ENCODE data around the gene SUSD4. TPM values are rescaled to one million over a fixed set of nuclear protein-coding genes. Genes with fewer than 3 reads are reported as not detected.

SUSD4 gene
- total RNA-seq, 1 donor from 2014 or later, result 26.3 TPM

DNA sequence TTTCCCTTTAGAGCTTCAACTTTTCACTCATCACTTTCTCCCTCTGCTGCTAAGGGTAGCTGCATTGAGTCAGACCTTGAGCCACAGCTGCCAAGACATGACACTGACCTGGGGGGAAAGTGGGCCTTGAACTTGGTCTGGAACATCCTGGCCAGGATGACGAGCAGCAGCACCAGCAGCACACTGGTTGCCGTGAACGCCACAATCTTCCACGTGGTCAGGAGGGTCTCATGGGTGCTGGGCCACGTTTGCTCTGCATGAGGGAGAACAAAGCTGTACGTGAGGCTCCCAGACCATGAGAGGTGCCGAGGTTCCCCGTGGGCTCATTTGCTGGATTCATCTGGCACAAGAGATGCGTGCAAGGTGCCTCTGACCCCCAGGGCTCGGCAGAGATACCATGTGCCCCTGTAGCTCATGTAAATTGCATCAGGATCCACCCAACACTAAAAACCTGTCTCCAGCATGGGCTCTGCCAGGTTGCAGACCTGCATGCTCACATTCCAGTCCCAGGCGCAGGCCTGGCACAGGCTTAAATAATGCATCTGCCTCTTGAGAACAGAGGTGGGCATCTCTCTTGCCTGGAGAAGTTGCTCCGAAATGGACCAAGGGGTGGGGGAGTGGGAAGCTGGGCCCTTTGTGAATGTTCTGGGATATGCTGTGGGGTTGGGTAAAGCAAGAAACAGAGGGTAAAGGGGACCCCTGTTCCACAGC, 136.3 kb downstream of the SUSD4 start:
- intact Hi-C loops (cut with DNase I), result no loop called here
- TF ChIP-seq, protein P1, sequence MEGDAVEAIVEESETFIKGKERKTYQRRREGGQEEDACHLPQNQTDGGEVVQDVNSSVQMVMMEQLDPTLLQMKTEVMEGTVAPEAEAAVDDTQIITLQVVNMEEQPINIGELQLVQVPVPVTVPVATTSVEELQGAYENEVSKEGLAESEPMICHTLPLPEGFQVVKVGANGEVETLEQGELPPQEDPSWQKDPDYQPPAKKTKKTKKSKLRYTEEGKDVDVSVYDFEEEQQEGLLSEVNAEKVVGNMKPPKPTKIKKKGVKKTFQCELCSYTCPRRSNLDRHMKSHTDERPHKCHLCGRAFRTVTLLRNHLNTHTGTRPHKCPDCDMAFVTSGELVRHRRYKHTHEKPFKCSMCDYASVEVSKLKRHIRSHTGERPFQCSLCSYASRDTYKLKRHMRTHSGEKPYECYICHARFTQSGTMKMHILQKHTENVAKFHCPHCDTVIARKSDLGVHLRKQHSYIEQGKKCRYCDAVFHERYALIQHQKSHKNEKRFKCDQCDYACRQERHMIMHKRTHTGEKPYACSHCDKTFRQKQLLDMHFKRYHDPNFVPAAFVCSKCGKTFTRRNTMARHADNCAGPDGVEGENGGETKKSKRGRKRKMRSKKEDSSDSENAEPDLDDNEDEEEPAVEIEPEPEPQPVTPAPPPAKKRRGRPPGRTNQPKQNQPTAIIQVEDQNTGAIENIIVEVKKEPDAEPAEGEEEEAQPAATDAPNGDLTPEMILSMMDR (IDR thresholded peaks at IDR 0.05), result no peak
- TF ChIP-seq POLR2A (IDR thresholded peaks at IDR 0.05) (no peak), POLR2AphosphoS5 (IDR thresholded peaks at IDR 0.05; ENCODE audit: insufficient read depth in 1 of 2, low read depth in 1 of 2) (no peak)
- Histone ChIP-seq H3K9me3 (no peaks in the 10 kb centered on the region), H3K27ac (no peak overlapping the region), H3K4me3 (no peak overlapping the region), H3K27me3 (no peaks in the 10 kb centered on the region), H3K4me1 (no peaks in the 10 kb centered on the region), H3K36me3 (no peaks in the 10 kb centered on the region)
- peak; percentile 77 to 92 for DNase-seq (ENCODE audit: extremely low spot score in 2 of 2)

DNA sequence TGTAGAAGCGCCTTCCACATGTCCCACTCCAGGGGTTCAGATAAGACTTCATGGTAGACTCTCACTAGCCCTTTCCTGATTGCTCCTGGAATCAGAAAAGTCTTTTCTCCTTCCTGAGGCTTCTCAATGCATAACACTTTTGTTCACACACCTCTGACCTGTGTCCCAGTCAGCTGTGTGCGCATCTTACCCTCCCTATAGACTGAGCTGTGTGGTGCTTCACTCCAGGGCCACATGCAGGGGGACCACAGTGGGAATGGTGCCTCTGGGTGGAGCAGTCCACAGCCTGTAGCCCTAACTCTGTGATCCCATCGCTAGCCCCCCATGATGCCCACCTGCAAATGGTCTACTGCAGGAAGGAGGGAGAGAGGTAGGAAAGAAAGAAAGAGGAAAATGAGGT, 136.9 kb downstream of the SUSD4 start:
- TF ChIP-seq, protein P1 (IDR thresholded peaks at IDR 0.05), result no peak
- no peak for TF ChIP-seq POLR2AphosphoS5 (IDR thresholded peaks at IDR 0.05; ENCODE audit: insufficient read depth in 1 of 2, low read depth in 1 of 2)
- TF ChIP-seq POLR2A (IDR thresholded peaks at IDR 0.05), result no peak
- DNase-seq (ENCODE audit: extremely low spot score in 2 of 2), result peak; percentile 58 to 61
- H3K4me1 ChIP-seq, result no peaks in the 10 kb centered on the region
- H3K27me3 ChIP-seq, result no peaks in the 10 kb centered on the region
- no peaks in the 10 kb centered on the region for H3K9me3 ChIP-seq
- no peaks in the 10 kb centered on the region for H3K36me3 ChIP-seq
- H3K4me3 ChIP-seq, result no peak overlapping the region
- H3K27ac ChIP-seq, result no peak overlapping the region
- intact Hi-C loops (cut with DNase I), result no loop called here

DNA sequence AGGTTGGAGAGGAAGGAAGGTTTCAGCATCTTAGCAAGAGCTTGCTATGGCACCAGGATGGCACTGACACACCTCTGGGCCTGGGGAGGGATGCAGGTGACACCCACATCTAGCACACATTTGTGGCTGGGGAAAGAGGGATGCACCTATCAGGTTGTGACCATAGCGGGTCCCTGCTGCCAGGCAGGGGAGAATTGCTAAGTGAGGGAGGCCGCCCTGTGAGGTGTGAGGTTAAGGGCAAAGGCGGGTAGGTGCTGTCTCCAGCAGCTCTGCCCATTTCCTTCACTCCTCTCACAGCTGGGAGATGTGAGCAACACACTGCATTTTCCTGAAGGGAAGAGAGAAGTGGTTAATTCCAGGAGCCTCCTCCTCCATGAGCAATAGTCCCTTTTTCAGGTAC, 137.7 kb downstream of the SUSD4 start:
- Histone ChIP-seq H3K27ac (no peak overlapping the region), H3K4me3 (no peak overlapping the region), H3K27me3 (no peaks in the 10 kb centered on the region), H3K4me1 (no peaks in the 10 kb centered on the region), H3K36me3 (no peaks in the 10 kb centered on the region), H3K9me3 (no peaks in the 10 kb centered on the region)
- intact Hi-C loops (cut with DNase I), result loop anchor here (1.0 kb wide), 1 partner anchor 43 kb away; no protein-coding TSS in a partner anchor
- TF ChIP-seq POLR2A (IDR thresholded peaks at IDR 0.05) (no peak), POLR2AphosphoS5 (IDR thresholded peaks at IDR 0.05; ENCODE audit: insufficient read depth in 1 of 2, low read depth in 1 of 2) (no peak)
- TF ChIP-seq, protein P1 (IDR thresholded peaks at IDR 0.05), result no peak
- DNase-seq (ENCODE audit: extremely low spot score in 2 of 2), result peak; percentile 67 to 82

DNA sequence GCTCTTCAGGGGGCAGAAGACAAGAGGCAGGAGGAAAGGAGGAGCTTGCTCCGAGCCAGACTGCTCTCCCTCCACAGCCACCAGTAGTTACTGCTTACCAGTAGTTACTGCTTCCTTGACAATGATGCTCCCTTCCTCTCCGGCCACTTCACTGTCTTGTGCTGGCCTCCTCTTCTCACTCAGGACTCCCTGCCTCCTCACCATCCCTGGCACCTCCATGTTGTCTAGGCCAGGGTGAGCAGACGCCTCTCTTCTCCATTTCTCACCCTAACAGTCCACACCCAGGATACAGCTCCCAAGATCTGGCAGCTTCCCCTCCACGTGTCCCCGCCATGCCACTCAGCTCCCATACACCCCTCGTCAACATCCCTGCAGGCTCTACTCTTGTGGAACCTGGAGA, 138.5 kb downstream of the SUSD4 start:
- H3K4me3 ChIP-seq, result no peak overlapping the region
- no peak overlapping the region for H3K27ac ChIP-seq
- H3K9me3 ChIP-seq, result no peaks in the 10 kb centered on the region
- intact Hi-C loops (cut with DNase I), result no loop called here
- no peaks in the 10 kb centered on the region for H3K36me3 ChIP-seq
- H3K27me3 ChIP-seq, result no peaks in the 10 kb centered on the region
- no peaks in the 10 kb centered on the region for H3K4me1 ChIP-seq
- DNase-seq (ENCODE audit: extremely low spot score in 2 of 2), result peak; percentile 81 to 87
- TF ChIP-seq POLR2AphosphoS5 (IDR thresholded peaks at IDR 0.05; ENCODE audit: insufficient read depth in 1 of 2, low read depth in 1 of 2) (no peak), POLR2A (IDR thresholded peaks at IDR 0.05) (no peak)
- TF ChIP-seq, protein P1 (IDR thresholded peaks at IDR 0.05), result no peak

DNA sequence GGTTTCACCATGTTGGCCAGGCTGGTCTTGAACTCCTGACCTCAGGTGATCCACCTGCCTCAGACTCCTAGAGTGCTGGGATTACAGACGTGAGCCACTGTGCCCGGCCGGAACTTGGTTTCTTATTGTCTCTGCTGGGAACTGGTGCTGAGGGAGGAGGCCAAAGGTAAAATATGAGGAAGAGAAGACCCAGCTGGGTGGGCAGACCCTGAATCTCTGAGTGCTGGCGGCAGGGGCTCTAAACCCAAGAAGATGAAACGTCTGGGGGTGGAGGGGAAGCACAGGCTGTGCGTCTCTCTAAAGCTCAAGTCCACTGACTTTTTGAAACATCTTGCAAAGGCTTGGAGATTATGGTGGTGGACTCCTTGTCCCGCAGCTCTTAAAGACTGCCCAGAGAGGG, 138.9 kb downstream of the SUSD4 start:
- Histone ChIP-seq H3K9me3 (no peaks in the 10 kb centered on the region), H3K27ac (no peak overlapping the region), H3K36me3 (no peaks in the 10 kb centered on the region), H3K27me3 (no peaks in the 10 kb centered on the region), H3K4me3 (no peak overlapping the region), H3K4me1 (no peaks in the 10 kb centered on the region)
- intact Hi-C loops (cut with DNase I), result no loop called here
- peak; percentile 40 to 85 for DNase-seq (ENCODE audit: extremely low spot score in 2 of 2)
- TF ChIP-seq POLR2A (IDR thresholded peaks at IDR 0.05), result no peak
- no peak for TF ChIP-seq POLR2AphosphoS5 (IDR thresholded peaks at IDR 0.05; ENCODE audit: insufficient read depth in 1 of 2, low read depth in 1 of 2)
- TF ChIP-seq, protein P1 (IDR thresholded peaks at IDR 0.05), result no peak
